K562 (cell line): ENCODE data around the gene ATP2B1. TPM values are rescaled to one million over a fixed set of nuclear protein-coding genes. Genes with fewer than 3 reads are reported as not detected.

Source experiments
- ATAC-seq: fragments of 200-7000 bp; cut with Tn5 transposase; 3 replicates; pipeline ENCODE4 v1.9.1; 2020; ENCODE audit warnings: moderate library complexity
- BruUV-seq: library from RNA; stranded (reverse); fragments of 400-500 nt; replicated peaks from 2 replicates; lab custom pipeline; 2021; lab: Mats Ljungman, UMichigan
- CTCF ChIA-PET: fragments of 300-600 bp; formaldehyde crosslinking; extraction: SDS; loops from one replicate; lab custom pipeline; 2021; ENCODE audit warnings: low intra/inter-chr PET ratio; lab: Yijun Ruan, JAX
- POLR2A ChIA-PET: fragments of 300-600, 350-650 bp; sonication (Branson Sonifier 250); formaldehyde crosslinking; extraction: SDS; loops from one replicate; lab custom pipeline; 2021; ENCODE audit warnings: antibody characterized with exemption, inconsistent platforms; lab: Yijun Ruan, JAX
- DNase-seq, 4 experiments: peaks; one replicate each; pipeline versions ENCODE4 v3.0.0 to v3.0.0-alpha.2; 2011 to 2018; ENCODE audit warnings: low spot score in 3 of 4, mixed read lengths in 3 of 4; ENCODE audit errors: extremely low read depth in 1 of 4
- FAIRE-seq: peaks from 2 replicates; lab custom pipeline; 2011; peaks lifted over from hg19 to GRCh38; lab: Jason Lieb, UNC
- H2AFZ ChIP-seq: 2 replicates; pipeline ENCODE4 v1.6.0; 2011; ENCODE audit warnings: low read depth, low read length, control low read depth, inconsistent platforms
- H3K27ac ChIP-seq: fragments of 200-600 bp; 3 replicates; pipeline ENCODE4 v1.8.0; 2011; ENCODE audit warnings: low read depth, mild to moderate bottlenecking, control low read depth, inconsistent platforms, low read length, moderate library complexity, mixed read lengths; ENCODE audit errors: extremely low read depth
- H3K27me3 ChIP-seq, 2 experiments: fragments of 300-600 bp in 1 of 2; 2 replicates in 1 of 2; 3 replicates in 1 of 2; pipeline versions ENCODE4 v1.6.0 to v1.8.0; 2011; ENCODE audit warnings: inconsistent platforms in 2 of 2, low read length in 2 of 2, mild to moderate bottlenecking in 1 of 2, mixed read lengths in 1 of 2, moderate library complexity in 1 of 2; ENCODE audit not compliant: control insufficient read depth in 2 of 2, insufficient read depth in 2 of 2
- H3K36me3 ChIP-seq: fragments of 300-600 bp; 3 replicates; pipeline ENCODE4 v1.8.0; 2011; ENCODE audit warnings: mild to moderate bottlenecking, low read length, inconsistent platforms; ENCODE audit not compliant: control insufficient read depth, insufficient read depth
- H3K4me1 ChIP-seq, 2 experiments: fragments of 200-600 bp in 1 of 2; replicated peaks in 1 of 2; 2 replicates in 1 of 2; 3 replicates in 1 of 2; pipeline versions ENCODE4 v1.5.1 to v1.8.0; 2011; ENCODE audit warnings: inconsistent platforms in 2 of 2, low read length in 2 of 2, mild to moderate bottlenecking in 1 of 2, mixed read lengths in 1 of 2, moderate library complexity in 1 of 2; ENCODE audit not compliant: control insufficient read depth in 2 of 2, insufficient read depth in 2 of 2
- H3K4me2 ChIP-seq: 2 replicates; pipeline ENCODE4 v1.6.1; 2011; ENCODE audit warnings: low read length, control low read depth, inconsistent platforms, mixed read lengths; ENCODE audit not compliant: insufficient read depth
- H3K4me3 ChIP-seq: fragments of 200-600 bp; sonication (generic), shearing (Covaris generic); 2 replicates; pipeline ENCODE4 v1.5.1; 2016; ENCODE audit warnings: control low read depth, inconsistent platforms
- H3K79me2 ChIP-seq: fragments of 200-600 bp; 3 replicates; pipeline ENCODE4 v1.8.0; 2011; ENCODE audit warnings: low read length, inconsistent platforms; ENCODE audit not compliant: control insufficient read depth, insufficient read depth
- H3K9ac ChIP-seq, 2 experiments: 2 replicates each; pipeline versions ENCODE4 v1.6.0 to v1.6.1; 2011; ENCODE audit warnings: low read depth in 2 of 2, low read length in 2 of 2, control low read depth in 1 of 2, inconsistent platforms in 1 of 2, mild to moderate bottlenecking in 1 of 2, mixed read lengths in 1 of 2; ENCODE audit not compliant: insufficient read depth in 1 of 2
- H3K9me1 ChIP-seq: one replicate; pipeline ENCODE4 v1.6.0; 2011; ENCODE audit warnings: inconsistent platforms, mild to moderate bottlenecking, low read length, moderate library complexity; ENCODE audit not compliant: control insufficient read depth, insufficient read depth
- H3K9me3 ChIP-seq: replicated peaks from 2 replicates; pipeline ENCODE4 v1.5.1; 2011; ENCODE audit warnings: low read depth, low read length, inconsistent platforms; ENCODE audit not compliant: control insufficient read depth, insufficient read depth
- H4K20me1 ChIP-seq: replicated peaks from 2 replicates; pipeline ENCODE4 v1.6.1; 2011; ENCODE audit warnings: low read length, inconsistent platforms, mixed read lengths; ENCODE audit not compliant: control insufficient read depth, insufficient read depth
- BRCA1 ChIP-seq, 2 experiments: fragments of 450-650 bp in 1 of 2; sonication (generic) in 1 of 2; formaldehyde crosslinking in 1 of 2; IDR thresholded peaks; 2 replicates each; pipeline versions ENCODE4 v1.5.0 to v1.6.1; 2017 to 2020; ENCODE audit warnings: mild to moderate bottlenecking in 1 of 2, missing genetic modification reagents in 1 of 2
- CC2D1A ChIP-seq: fragments of 450-650 bp; IDR thresholded peaks from 2 replicates; pipeline ENCODE4 v1.6.1; 2017; ENCODE audit warnings: mild to moderate bottlenecking
- CEBPB ChIP-seq: fragments of 450-650 bp; IDR thresholded peaks from 2 replicates; pipeline ENCODE4 v1.6.1; 2016; ENCODE audit warnings: missing genetic modification characterization, missing compliant biosample characterization
- MCM3 ChIP-seq: fragments of 450-650 bp; IDR thresholded peaks from 2 replicates; pipeline ENCODE4 v1.6.1; 2016
- NCOA6 ChIP-seq: fragments of 450-650 bp; IDR thresholded peaks from 2 replicates; pipeline ENCODE4 v1.6.1; 2017; ENCODE audit warnings: mild to moderate bottlenecking
- NR2C2 ChIP-seq, 2 experiments: fragments of 200-800 bp in 1 of 2; sonication (Bioruptor generic) in 1 of 2; sonication (generic) in 1 of 2; formaldehyde crosslinking in 1 of 2; IDR thresholded peaks; 2 replicates each; pipeline versions ENCODE4 v1.6.1 to v1.8.0; 2016 to 2022; ENCODE audit warnings: mild to moderate bottlenecking in 1 of 2, missing compliant biosample characterization in 1 of 2, missing genetic modification characterization in 1 of 2, missing genetic modification reagents in 1 of 2
- SP1 ChIP-seq: sonication (generic); formaldehyde crosslinking; IDR thresholded peaks from 2 replicates; pipeline ENCODE4 v1.8.1; 2022; ENCODE audit warnings: mild to moderate bottlenecking, missing genetic modification reagents
- XRCC3 ChIP-seq: fragments of 450-650 bp; IDR thresholded peaks from 2 replicates; pipeline ENCODE4 v1.6.1; 2017; ENCODE audit warnings: mild to moderate bottlenecking, moderate library complexity
- ZNF239 ChIP-seq: fragments of 250-450 bp; sonication (Bioruptor Pico); IDR thresholded peaks from 2 replicates; pipeline ENCODE4 v1.4.0; 2020; ENCODE audit warnings: mild to moderate bottlenecking
- ZSCAN32 ChIP-seq: fragments of 450-650 bp; formaldehyde crosslinking; IDR thresholded peaks from 2 replicates; pipeline ENCODE4 v1.4.0; 2020; ENCODE audit warnings: mild to moderate bottlenecking, moderate library complexity
- WGBS: fragments of 100-300 bp; shearing (Covaris generic); methylation state at CpG from one replicate; pipeline ENCODE4 v1.1.6; 2016; ENCODE audit warnings: low coverage, mixed read lengths; ENCODE audit not compliant: insufficient coverage; ENCODE audit errors: missing lambda C conversion rate; 5-methylcytosine and 5-hydroxymethylcytosine counted together
- in situ Hi-C: fragments of 300-500 bp; cut with MboI; formaldehyde crosslinking; loops from 4 replicates; pipeline ENCODE4 v1.15.0; 2018; ENCODE audit warnings: inconsistent platforms, mixed read lengths
- intact Hi-C: fragments of 100-400 bp; cut with micrococcal nuclease; formaldehyde crosslinking; loops from 2 replicates; pipeline ENCODE4 v1.14.2; 2022
- polyA plus RNA-seq, 8 experiments: library from polyadenylated mRNA; depleted of rRNA in 4 of 8; stranded (reverse) in 5 of 8; unstranded in 3 of 8; fragments of >200 nt; fragmentation: Nextera tagmentation in 2 of 8; fragmentation: Illumina TruSeq in 1 of 8; extraction: Ambion mirVana in 2 of 8; extraction: Trizol in 1 of 8; gene quantifications; 2 replicates each; pipeline versions ENCODE4 v1.2.1 to v1.2.3, GENCODE V29; 2011 to 2014; ENCODE audit warnings: inconsistent platforms in 1 of 8, missing spikeins in 1 of 8
- total RNA-seq, 7 experiments: library from RNA; depleted of rRNA in 6 of 7; stranded (reverse); fragments of >200 nt in 6 of 7; fragmentation: Illumina TruSeq in 2 of 7; extraction: Trizol in 2 of 7; gene quantifications; 2 replicates each; pipeline versions ENCODE4 v1.2.1 to v1.2.3, GENCODE V29; 2011 to 2021; ENCODE audit warnings: low replicate concordance in 1 of 7
- TF ChIP-seq, protein P1 (sequence below): fragments of 450-650 bp; IDR thresholded peaks from 2 replicates; pipeline ENCODE4 v1.6.1; 2016; ENCODE audit warnings: missing biosample characterization, missing genetic modification characterization
- TF ChIP-seq, protein P2 (sequence below), 2 experiments: fragments of 450-650 bp; formaldehyde crosslinking in 1 of 2; IDR thresholded peaks; 2 replicates each; pipeline versions ENCODE4 v1.4.0 to v1.6.1; 2014 to 2020; ENCODE audit warnings: mild to moderate bottlenecking in 2 of 2, borderline replicate concordance in 1 of 2, low read depth in 1 of 2

The ATP2B1 gene
- total and polyA plus RNA-seq, 9 of the 15 experiments (the other 6 are each of a cell fraction or from before 2014, with no cell fraction given) = 8.6 to 39.0 (median 27.8) TPM

DNA sequence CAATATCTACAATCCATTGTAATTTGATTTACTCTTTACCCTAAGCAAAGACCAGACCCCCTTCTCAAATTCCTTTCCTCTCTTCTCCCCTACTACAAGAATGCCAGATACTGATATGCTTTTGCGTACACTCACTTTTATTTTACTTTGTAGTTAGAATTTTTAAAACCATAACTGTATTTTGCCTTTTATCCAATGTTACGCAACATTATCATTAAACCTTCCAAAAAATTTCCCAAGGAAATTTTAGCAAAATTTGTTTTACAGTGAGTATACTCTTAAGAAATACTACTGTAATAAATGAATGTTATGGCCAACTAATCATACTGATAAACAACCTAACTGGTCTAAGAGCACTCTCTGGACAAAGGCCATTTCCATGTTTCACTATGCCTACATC is 22.3 kb downstream of the ATP2B1 start:
- Histone ChIP-seq H3K27me3 (no peaks in the 10 kb centered on the region), H3K4me1 (peaks cover 0 to 8% of the 10 kb centered on the region in 2 experiments; a peak in 2 of 5 replicates), H3K27ac (no peak overlapping the region), H4K20me1 (no peaks in the 10 kb centered on the region), H3K4me2 (no peak overlapping the region), H3K4me3 (no peak overlapping the region), H2AFZ (no peak overlapping the region), H3K9ac (no peak overlapping the region), H3K9me3 (peaks cover 5% of the 10 kb centered on the region; the same call in 1 of the 2 replicates), H3K36me3 (no peaks in the 10 kb centered on the region; the same call in 2 of the 3 replicates), H3K9me1 (no peaks in the 10 kb centered on the region), H3K79me2 (peaks cover 100% of the 10 kb centered on the region)
- WGBS = 86% methylated on average over 2 of the region's 2 CpGs
- in situ Hi-C loops = no loop called here
- BruUV-seq = no TSS peak
- no peak for ATAC-seq
- ChIA-PET POLR2A (no interaction called here), CTCF (no interaction called here)
- intact Hi-C loops = no loop called here
- no peak for DNase-seq
- no peak for FAIRE-seq
- no peak for TF ChIP-seq XRCC3
- TF ChIP-seq CEBPB (tag) = peak; percentile 93
- no peak for TF ChIP-seq NCOA6
- TF ChIP-seq, protein P1, sequence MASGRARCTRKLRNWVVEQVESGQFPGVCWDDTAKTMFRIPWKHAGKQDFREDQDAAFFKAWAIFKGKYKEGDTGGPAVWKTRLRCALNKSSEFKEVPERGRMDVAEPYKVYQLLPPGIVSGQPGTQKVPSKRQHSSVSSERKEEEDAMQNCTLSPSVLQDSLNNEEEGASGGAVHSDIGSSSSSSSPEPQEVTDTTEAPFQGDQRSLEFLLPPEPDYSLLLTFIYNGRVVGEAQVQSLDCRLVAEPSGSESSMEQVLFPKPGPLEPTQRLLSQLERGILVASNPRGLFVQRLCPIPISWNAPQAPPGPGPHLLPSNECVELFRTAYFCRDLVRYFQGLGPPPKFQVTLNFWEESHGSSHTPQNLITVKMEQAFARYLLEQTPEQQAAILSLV (tag) = peak; percentile 60; the same call in 1 of the 2 replicates
- no peak for TF ChIP-seq ZNF239 (CRISPR knock-in tag)
- TF ChIP-seq, protein P2, sequence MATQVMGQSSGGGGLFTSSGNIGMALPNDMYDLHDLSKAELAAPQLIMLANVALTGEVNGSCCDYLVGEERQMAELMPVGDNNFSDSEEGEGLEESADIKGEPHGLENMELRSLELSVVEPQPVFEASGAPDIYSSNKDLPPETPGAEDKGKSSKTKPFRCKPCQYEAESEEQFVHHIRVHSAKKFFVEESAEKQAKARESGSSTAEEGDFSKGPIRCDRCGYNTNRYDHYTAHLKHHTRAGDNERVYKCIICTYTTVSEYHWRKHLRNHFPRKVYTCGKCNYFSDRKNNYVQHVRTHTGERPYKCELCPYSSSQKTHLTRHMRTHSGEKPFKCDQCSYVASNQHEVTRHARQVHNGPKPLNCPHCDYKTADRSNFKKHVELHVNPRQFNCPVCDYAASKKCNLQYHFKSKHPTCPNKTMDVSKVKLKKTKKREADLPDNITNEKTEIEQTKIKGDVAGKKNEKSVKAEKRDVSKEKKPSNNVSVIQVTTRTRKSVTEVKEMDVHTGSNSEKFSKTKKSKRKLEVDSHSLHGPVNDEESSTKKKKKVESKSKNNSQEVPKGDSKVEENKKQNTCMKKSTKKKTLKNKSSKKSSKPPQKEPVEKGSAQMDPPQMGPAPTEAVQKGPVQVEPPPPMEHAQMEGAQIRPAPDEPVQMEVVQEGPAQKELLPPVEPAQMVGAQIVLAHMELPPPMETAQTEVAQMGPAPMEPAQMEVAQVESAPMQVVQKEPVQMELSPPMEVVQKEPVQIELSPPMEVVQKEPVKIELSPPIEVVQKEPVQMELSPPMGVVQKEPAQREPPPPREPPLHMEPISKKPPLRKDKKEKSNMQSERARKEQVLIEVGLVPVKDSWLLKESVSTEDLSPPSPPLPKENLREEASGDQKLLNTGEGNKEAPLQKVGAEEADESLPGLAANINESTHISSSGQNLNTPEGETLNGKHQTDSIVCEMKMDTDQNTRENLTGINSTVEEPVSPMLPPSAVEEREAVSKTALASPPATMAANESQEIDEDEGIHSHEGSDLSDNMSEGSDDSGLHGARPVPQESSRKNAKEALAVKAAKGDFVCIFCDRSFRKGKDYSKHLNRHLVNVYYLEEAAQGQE (IDR thresholded peaks at IDR 0.05; ENCODE audit: borderline replicate concordance) = no peak
- TF ChIP-seq, protein P2 (CRISPR knock-in tag; IDR thresholded peaks at IDR 0.05; ENCODE audit: low read depth) = no peak
- TF ChIP-seq ZSCAN32 = no peak
- no peak for TF ChIP-seq MCM3
- TF ChIP-seq SP1 = no peak
- TF ChIP-seq BRCA1 (IDR thresholded peaks at IDR 0.05) = no peak
- no peak for TF ChIP-seq BRCA1 (CRISPR knock-in tag; IDR thresholded peaks at IDR 0.05)
- TF ChIP-seq NR2C2 (CRISPR knock-in tag; IDR thresholded peaks at IDR 0.05) = no peak
- TF ChIP-seq NR2C2 (tag; IDR thresholded peaks at IDR 0.05) = no peak
- TF ChIP-seq CC2D1A = no peak
